Activated T-cell treated with anti-CD3 and anti-CD28 coated beads for 4 hours (primary cell): ENCODE results near the gene ATP9B.
A peak's percentile ranks its signal among the peaks of the same experiment; 100 is the strongest.
"Not testable (repeated sequence)": the region's sequence is repeated elsewhere in the genome, so short reads cannot be mapped to it uniquely, and the experiment has no call there.

ENCODE experiments used
- DNase-seq: peaks from one replicate; pipeline ENCODE4 v3.0.0-alpha.2; 2020

The ATP9B gene

GRCh38 chr18:79151191-79151590, 82.0 kb downstream of the ATP9B start:
- DNase-seq, result no peak

DNA sequence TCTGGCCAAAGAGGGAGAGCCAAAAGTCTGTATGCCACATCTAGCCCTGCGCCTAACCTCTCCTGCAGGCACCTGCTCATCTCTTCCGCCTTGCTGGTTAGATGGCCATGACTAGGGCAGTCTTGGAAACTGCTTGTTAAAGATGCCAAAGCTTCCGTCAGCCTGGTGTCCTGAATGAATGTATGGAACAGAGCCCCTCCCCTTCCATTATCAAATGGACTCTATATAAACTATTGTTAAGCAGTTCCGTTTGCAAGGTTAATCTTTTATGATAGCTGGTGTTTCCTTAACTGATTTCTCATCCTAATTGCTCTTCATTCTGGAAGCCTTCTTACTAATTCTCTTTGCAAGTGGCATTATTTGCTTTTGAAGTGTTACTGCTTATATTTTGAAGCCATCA, 87.1 kb downstream of the ATP9B start:
- DNase-seq, result no peak

DNA sequence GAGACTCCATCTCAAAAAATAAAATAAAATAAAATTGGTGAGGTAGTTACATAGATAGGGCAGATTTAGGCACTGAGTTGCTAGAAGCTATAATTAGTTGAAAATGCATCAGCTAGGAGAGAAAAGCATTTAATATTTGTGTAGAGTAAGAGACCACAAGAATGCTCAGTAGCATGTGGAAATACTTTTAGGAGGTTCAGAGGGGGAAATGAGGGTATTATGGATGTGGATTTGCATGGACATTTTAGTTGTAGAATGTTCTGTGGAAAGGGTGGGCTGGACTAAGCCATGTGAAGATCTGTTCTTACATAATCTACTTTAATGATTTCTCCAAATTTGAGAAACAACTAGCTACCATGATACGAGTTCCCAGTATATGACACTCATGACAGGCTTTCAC, 95.5 kb downstream of the ATP9B start:
- no peak for DNase-seq

GRCh38 chr18:79166702-79167101, 97.5 kb downstream of the ATP9B start:
- DNase-seq, result no peak

DNA sequence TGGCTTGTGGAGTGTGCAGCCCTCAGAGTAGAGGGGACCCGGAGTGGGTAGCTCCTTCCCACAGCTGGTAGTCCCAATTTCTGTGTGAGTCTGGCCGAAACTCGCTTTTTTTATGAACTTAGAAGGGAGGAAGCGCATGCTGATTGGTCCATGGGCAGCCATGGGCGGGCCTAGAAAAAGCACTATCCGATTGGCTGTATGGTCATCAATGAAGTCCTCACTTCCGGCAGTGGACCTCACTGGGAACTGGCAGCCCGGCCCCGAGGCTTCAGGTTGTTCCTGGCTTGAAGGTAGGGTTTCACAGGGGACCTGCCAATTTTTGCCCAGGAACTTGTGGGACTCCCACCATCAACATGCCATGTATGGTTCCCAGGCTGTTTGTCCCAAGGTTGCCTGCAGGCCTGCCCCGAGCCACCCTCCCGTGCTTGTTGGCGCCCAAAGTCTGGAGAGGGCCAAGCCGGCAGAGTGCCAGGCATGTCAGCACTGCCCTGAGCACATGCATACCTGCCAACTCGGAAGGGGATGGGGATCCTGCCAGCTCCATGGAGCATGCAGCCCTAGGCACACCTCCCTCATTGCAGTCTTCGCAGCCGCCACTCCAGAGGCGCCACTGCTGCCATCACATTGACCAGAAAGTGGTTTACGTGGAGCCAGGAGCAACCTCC, 98.5 kb downstream of the ATP9B start:
- DNase-seq, result no peak

DNA sequence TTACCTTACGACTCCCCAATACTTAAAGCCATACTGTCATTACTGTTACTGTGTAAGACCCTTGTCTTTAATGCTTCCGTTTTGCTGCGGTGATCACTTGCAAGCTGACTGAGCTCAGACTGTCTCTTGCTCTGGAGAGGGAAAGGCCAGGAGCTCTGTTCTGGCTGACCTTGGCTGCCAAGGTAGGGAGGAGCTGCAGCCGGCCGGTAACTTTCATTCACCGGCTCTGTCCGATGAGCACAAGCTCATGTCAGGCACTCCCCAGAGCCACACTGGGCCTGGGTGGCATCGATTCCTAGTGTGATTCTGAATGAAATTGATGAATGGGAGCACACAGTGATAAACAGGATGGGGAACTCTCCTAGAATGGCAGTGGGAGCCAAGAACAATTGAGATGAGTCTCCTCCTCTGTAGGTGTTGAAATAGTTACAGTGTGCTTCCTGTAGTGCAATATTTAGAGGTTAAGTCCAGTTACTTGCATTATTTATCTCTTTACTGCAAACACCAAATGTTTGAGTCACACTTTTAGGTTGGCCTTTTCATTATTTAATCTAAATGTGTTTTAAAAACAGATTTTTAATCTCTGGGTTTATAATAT, 100.9 kb downstream of the ATP9B start:
- DNase-seq, result no peak

- not testable (repeated sequence) for DNase-seq
Observed at GRCh38 chr18:79172331-79172730, 103.1 kb downstream of the ATP9B start.

DNA sequence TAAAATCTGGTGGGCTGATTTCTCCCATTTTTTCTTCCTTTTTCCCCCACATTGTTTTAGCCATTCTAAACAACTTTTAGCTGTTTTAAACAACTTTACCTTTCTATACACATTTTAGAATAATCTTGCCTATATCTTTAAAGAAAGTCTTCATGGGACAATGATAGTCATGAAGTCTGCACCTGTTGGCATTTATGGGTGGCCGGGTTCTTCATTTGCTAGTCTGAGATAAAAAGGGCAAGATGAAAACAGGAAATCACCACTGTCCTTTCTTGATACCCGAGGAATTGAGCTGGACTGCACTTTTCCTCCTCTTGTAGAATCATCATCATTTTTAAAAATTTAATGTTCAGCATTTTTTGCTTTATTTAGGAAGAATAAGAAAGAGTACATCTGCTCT, 104.5 kb downstream of the ATP9B start:
- DNase-seq, result no peak

DNA sequence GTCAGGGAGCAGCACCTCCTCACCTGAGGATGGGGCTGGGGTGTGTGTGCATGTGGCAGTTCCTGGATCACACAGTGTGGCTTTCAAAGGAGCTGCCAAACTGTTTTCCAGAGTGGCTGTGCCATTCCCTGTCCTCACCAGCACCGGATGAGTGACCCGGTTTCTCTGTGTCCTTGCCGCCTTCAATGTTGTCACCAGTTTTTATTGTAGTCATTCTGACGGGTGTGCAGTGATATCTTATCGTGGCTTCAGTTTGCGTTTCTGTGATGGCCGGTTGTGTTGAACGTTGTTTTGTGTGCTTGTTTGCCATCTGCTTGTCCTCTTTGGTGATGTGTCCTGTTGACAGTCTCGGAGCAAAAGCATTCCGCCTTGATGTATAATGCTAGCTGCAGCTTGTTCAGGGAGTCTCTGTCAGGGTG, 108.9 kb downstream of the ATP9B start:
- DNase-seq, result no peak

DNA sequence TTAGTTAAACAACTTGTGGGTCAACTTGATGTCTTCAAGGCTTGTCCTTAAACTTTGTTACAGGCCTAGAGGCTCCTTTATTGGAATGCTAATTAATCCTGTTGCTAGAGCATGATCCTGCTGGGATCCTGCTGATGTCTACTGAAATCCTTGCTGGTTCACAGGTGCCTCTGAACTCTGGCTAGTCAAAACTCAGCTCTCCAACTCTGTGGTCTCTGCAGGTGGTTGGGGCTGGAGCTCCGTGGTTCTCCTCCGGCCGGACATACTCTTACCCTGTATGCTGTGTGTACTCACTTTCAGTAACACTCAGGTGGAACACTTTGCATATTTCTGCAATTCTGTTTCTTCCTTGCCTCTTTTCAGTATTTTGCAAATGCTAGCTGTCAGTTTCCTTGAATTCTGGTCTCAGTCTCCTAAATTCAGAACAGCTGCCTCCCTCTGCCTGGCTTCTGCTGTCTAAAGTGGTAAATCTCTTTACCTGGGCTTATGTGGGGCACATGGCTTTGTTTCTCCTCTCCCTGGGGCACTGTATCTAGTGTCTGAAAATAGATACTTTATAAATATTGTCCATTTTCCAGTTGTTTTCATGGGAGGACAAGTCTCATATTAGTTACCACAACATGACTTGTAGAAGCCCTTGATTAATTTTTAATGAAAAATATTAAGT, 113.0 kb downstream of the ATP9B start:
- DNase-seq, result no peak

- no peak for DNase-seq
Observed at GRCh38 chr18:79185648-79186047, 116.5 kb downstream of the ATP9B start.

- DNase-seq, result no peak
Observed at GRCh38 chr18:79186649-79187048, 117.5 kb downstream of the ATP9B start.

- DNase-seq, result no peak
Observed at GRCh38 chr18:79187532-79188277, 118.5 kb downstream of the ATP9B start.

GRCh38 chr18:79191418-79191817, 122.2 kb downstream of the ATP9B start:
- DNase-seq, result no peak

DNA sequence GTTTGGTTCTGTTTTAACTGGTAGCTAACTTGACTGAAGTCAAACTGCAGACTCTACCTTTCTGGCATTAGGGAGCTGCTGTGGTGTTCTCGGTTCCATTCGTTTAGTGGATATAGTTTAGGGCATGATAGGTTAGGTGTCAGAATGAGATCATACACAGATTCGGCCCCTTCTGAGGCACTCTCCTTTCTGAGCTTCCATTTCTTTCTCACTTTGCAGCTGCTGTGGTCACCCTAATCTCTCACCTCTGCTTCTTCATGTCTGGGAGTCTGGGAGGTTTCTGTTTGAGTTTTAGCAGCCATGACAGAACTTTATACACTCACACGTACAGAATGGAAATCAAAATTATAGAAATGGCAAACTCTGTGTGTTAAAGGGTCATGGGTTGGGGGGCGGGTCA, 122.8 kb downstream of the ATP9B start:
- DNase-seq, result no peak

DNA sequence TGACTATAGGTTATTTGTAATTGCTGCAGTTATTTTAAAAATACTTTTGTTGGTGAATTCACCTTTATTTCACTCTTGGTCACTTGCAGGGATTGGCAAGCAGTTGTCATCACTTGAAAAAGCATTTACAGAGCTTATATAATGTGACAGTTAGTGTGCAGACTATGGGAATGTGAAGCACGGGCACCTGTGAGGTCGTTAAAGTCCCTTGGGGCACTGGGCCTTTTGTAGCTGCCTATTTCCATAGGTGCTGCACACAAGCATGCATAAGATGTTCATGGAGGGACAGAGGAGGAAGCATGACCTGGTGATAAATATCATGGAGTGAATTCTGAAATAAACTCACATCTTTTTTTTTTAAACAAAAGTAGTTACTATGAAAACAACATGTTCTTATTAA, 124.6 kb downstream of the ATP9B start:
- no peak for DNase-seq

- no peak for DNase-seq
Observed at GRCh38 chr18:79195716-79196683, 126.8 kb downstream of the ATP9B start.

DNA sequence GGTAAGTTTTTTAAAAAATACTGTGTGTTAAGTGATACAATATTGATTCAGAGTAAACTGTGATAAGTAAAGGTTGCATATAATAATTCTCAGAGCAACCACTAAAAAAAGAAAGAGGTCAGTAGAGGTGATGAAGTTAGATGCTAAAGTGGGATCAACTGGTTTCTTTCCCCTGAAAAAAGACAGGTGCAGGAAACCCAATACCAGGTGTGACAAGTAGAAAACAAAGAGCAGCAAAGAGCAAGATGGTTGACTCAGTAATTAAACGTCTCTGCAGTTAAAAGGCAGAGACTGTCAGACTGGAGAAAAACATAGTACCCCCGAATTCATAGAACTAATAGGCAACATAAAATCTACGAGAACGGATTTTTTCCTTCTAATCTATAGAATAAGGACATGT, 128.3 kb downstream of the ATP9B start:
- DNase-seq, result no peak

DNA sequence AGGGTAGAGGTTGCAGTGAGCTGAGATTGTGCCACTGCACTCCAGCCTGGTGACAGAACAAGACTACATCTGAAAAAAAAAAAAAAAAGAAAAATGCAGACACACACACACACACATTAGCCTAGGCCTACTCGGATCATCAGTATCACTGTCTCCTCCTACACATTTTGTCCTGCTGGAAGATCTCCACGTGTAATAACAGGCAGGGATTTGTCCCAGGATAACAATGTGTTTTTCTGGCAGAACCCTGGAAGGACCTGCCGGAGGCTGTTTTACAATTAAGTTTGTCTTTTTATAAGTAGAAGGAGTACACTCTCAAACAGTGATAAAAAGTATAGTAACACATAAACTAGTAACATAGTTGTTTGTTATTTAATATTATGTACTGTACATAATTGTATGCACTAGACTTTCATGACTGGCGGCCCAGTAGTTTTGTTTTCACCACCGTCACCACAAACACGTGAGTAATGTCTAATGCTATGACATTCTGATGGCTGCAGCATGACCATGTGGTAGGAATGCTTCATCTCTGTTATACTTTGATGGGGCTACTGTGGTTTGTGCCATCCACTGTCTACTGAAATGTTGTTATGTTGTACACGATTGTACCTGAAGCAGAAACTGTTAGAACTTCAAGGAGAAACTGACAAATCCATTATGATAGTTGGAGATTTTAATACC, 130.6 kb downstream of the ATP9B start:
- no peak for DNase-seq

DNA sequence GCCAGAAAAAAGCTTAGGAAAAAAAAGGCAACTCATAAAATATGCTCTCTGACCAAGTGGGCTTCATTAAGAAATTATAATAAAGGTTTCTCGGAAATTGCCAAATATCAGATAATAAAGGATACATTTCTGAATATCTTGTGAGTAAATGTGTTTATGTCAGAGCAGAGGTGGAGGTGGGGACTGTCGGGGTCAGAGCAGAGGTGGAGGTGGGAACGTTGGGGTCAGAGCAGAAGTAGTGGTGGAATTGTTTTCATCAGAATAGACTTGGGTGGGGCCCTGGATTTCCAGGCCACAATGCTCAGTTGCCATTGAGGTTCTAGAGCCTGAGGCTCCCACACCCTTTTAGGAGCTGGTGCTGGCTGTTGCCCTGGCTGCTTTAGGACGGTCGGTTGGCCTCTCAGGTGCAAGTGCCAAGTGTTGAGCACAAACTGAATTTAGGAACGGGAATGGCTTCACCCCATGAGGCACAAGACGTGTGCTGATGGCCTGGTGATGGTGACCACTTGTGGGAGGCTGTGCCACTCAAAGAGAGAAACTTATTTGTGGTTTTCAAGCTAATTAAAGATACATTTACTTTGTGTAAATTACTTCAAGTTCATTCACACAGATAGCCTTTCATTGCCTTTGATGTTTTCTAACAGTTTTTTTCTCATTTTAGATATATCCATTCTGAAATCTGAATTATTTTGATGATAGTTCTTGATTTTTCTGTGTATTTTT, 131.5 kb downstream of the ATP9B start:
- no peak for DNase-seq

DNA sequence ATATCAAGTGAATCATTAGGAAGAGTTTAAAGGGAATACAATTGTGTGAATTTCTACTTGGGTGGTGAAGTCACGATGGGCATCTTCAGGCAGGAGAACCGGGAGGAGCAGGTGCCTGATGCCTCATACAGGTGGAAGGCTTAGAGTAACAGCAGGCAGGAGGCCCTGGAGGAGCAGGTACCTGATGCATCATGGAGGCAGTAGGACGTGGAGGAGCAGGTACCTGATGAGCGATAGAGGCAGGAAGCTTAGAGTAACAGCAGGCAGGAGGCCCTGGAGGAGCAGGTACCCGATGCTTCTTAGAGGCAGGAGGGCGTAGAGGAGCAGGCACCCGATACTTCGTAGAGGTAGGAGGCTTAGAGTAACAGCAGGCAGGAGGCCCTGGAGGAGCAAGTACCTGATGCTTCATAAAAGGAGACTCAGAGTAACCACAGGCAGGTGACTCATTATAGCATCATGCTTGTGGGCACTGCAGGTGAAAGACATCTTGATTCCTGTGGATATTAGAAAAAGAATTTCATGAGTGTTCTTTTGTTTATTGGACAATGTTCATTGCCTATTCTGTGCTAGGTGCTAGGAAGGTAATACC, 133.9 kb downstream of the ATP9B start:
- peak; percentile 16 for DNase-seq
